ENCODE results near the gene IGSF6. TPM values are rescaled to one million over a fixed set of nuclear protein-coding genes. Genes with fewer than 3 reads are reported as not detected.

The IGSF6 gene
- total and polyA plus RNA-seq, 2 of the 13 experiments (the other 11 are each of a cell fraction or from before 2014, with no cell fraction given), result not detected

DNA sequence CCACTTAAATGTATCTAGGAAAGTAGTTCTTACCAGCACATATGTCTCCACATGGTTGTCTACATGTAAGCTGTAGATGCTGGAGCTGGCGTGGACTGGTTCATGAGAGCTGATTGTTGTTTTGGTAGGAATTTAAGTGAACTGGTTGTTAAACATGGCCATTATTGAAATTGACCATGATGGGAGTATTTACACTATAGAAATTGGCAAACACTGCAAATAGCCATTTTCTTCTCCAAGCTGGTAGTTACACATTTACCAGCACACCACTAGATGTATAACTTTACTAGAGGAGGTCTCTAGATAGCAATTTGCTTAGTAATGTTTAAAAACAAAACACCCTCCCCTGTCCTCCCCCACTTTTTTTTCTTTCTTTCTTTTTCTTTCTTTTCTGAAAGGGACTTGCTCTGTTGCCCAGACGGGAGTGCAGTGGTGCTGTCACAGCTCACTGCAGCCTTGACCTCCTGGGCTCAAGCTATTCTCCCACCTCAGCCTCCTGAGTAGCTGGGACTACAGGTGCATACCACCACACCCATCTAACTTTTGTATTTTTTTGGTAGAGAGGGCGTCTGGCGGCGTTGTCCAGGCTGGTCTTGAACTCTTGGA, 24.2 kb downstream of the IGSF6 start (continued):
- TF ChIP-seq ZNF788 (CRISPR knock-in tag; IDR thresholded peaks at IDR 0.05; ENCODE audit: borderline replicate concordance) (peak; percentile 55; the same call in 1 of the 2 replicates), TBX2 (CRISPR knock-in tag; IDR thresholded peaks at IDR 0.05; ENCODE audit: borderline replicate concordance) (peak; percentile 62; the same call in 1 of the 2 replicates), PHF21A (CRISPR knock-in tag; IDR thresholded peaks at IDR 0.05) (0 out of 2 replicates have a peak, but pooled peaks have one; percentile 52), KAT8 (CRISPR knock-in tag; IDR thresholded peaks at IDR 0.05) (peak; percentile 55; the same call in 1 of the 2 replicates), HNRNPK (IDR thresholded peaks at IDR 0.05; ENCODE audit: low read depth, low read length, poor library complexity, severe bottlenecking) (peak; percentile 56), ZNF121 (CRISPR knock-in tag; IDR thresholded peaks at IDR 0.05) (peak; percentile 68; the same call in 1 of the 2 replicates), FOXK1 (CRISPR knock-in tag; IDR thresholded peaks at IDR 0.05; ENCODE audit: borderline replicate concordance, low read depth) (peak; percentile 19; the same call in 1 of the 2 replicates), MIER3 (CRISPR knock-in tag; IDR thresholded peaks at IDR 0.05; ENCODE audit: borderline replicate concordance) (0 out of 2 replicates have a peak, but pooled peaks have one; percentile 38), TBL1XR1 (IDR thresholded peaks at IDR 0.05; ENCODE audit: borderline replicate concordance, low read length, partially characterized antibody) (peak; percentile 16), EP300 (IDR thresholded peaks at IDR 0.05; ENCODE audit: low read depth in 2 of 2, low read length in 2 of 2) (peak in 1 of 2 experiments; percentile 44; a peak in 1 of 4 replicates), EP300 (CRISPR knock-in tag; IDR thresholded peaks at IDR 0.05; ENCODE audit: borderline replicate concordance) (no peak), KLF6 (CRISPR knock-in tag; IDR thresholded peaks at IDR 0.05) (no peak), GATAD2A (CRISPR knock-in tag; IDR thresholded peaks at IDR 0.05) (peak; percentile 41; the same call in 1 of the 2 replicates), FOXA1 (IDR thresholded peaks at IDR 0.05) (no peak), FOXA1 (CRISPR knock-in tag; IDR thresholded peaks at IDR 0.05) (peak; percentile 68), MXD4 (CRISPR knock-in tag; IDR thresholded peaks at IDR 0.05) (0 out of 2 replicates have a peak, but pooled peaks have one; percentile 35), DNMT1 (CRISPR knock-in tag; IDR thresholded peaks at IDR 0.05) (no peak), TBX3 (IDR thresholded peaks at IDR 0.05; ENCODE audit: borderline replicate concordance) (peak; percentile 17; the same call in 1 of the 2 replicates), ZNF274 (CRISPR knock-in tag; IDR thresholded peaks at IDR 0.05) (no peak), SOX13 (IDR thresholded peaks at IDR 0.05) (no peak), SOX13 (CRISPR knock-in tag; conservative IDR thresholded peaks at IDR 0.05 in 1 of 2, IDR thresholded peaks at IDR 0.05 in 1 of 2) (peak in 1 of 2 experiments; percentile 75; a peak in 2 of 4 replicates), GPN1 (CRISPR knock-in tag; IDR thresholded peaks at IDR 0.05; ENCODE audit: borderline replicate concordance) (no peak), CBFB (CRISPR knock-in tag; IDR thresholded peaks at IDR 0.05) (no peak), MIXL1 (CRISPR knock-in tag; IDR thresholded peaks at IDR 0.05) (peak; percentile 63; the same call in 1 of the 2 replicates)
- TF ChIP-seq, protein P1, sequence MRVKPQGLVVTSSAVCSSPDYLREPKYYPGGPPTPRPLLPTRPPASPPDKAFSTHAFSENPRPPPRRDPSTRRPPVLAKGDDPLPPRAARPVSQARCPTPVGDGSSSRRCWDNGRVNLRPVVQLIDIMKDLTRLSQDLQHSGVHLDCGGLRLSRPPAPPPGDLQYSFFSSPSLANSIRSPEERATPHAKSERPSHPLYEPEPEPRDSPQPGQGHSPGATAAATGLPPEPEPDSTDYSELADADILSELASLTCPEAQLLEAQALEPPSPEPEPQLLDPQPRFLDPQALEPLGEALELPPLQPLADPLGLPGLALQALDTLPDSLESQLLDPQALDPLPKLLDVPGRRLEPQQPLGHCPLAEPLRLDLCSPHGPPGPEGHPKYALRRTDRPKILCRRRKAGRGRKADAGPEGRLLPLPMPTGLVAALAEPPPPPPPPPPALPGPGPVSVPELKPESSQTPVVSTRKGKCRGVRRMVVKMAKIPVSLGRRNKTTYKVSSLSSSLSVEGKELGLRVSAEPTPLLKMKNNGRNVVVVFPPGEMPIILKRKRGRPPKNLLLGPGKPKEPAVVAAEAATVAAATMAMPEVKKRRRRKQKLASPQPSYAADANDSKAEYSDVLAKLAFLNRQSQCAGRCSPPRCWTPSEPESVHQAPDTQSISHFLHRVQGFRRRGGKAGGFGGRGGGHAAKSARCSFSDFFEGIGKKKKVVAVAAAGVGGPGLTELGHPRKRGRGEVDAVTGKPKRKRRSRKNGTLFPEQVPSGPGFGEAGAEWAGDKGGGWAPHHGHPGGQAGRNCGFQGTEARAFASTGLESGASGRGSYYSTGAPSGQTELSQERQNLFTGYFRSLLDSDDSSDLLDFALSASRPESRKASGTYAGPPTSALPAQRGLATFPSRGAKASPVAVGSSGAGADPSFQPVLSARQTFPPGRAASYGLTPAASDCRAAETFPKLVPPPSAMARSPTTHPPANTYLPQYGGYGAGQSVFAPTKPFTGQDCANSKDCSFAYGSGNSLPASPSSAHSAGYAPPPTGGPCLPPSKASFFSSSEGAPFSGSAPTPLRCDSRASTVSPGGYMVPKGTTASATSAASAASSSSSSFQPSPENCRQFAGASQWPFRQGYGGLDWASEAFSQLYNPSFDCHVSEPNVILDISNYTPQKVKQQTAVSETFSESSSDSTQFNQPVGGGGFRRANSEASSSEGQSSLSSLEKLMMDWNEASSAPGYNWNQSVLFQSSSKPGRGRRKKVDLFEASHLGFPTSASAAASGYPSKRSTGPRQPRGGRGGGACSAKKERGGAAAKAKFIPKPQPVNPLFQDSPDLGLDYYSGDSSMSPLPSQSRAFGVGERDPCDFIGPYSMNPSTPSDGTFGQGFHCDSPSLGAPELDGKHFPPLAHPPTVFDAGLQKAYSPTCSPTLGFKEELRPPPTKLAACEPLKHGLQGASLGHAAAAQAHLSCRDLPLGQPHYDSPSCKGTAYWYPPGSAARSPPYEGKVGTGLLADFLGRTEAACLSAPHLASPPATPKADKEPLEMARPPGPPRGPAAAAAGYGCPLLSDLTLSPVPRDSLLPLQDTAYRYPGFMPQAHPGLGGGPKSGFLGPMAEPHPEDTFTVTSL (CRISPR knock-in tag; IDR thresholded peaks at IDR 0.05; ENCODE audit: borderline replicate concordance), result peak; percentile 38; the same call in 1 of the 2 replicates
- TF ChIP-seq, protein P2, sequence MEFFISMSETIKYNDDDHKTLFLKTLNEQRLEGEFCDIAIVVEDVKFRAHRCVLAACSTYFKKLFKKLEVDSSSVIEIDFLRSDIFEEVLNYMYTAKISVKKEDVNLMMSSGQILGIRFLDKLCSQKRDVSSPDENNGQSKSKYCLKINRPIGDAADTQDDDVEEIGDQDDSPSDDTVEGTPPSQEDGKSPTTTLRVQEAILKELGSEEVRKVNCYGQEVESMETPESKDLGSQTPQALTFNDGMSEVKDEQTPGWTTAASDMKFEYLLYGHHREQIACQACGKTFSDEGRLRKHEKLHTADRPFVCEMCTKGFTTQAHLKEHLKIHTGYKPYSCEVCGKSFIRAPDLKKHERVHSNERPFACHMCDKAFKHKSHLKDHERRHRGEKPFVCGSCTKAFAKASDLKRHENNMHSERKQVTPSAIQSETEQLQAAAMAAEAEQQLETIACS (CRISPR knock-in tag; IDR thresholded peaks at IDR 0.05), result no peak
